ENCODE measurements around the gene ST3GAL5. TPM values are rescaled to one million over a fixed set of nuclear protein-coding genes. Genes with fewer than 3 reads are reported as not detected.

Gene ST3GAL5
- total RNA-seq, 1 experiment from 2014 or later = 2.4 TPM

DNA sequence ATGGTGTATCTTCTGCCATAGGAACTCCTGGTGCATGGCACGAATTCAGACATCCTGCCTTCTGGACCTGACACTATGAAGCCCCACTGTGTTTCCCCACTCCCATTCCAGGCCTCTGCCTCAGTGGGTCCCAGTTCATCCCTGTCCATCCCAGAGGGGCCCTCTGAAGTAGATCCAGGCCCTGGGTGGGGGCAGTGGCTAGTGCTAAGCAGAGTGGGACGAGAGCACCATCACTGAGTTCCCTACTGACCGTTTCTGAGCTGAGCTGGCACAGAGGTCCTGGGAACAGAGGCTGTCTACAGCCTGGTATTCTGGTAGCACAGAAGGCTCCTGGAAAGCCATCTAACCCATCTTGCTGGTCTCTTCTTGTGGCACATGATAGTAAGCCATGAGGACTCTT lies 81.0 kb downstream of the ST3GAL5 start:
- DNase-seq (ENCODE audit: low spot score) = no peak

DNA sequence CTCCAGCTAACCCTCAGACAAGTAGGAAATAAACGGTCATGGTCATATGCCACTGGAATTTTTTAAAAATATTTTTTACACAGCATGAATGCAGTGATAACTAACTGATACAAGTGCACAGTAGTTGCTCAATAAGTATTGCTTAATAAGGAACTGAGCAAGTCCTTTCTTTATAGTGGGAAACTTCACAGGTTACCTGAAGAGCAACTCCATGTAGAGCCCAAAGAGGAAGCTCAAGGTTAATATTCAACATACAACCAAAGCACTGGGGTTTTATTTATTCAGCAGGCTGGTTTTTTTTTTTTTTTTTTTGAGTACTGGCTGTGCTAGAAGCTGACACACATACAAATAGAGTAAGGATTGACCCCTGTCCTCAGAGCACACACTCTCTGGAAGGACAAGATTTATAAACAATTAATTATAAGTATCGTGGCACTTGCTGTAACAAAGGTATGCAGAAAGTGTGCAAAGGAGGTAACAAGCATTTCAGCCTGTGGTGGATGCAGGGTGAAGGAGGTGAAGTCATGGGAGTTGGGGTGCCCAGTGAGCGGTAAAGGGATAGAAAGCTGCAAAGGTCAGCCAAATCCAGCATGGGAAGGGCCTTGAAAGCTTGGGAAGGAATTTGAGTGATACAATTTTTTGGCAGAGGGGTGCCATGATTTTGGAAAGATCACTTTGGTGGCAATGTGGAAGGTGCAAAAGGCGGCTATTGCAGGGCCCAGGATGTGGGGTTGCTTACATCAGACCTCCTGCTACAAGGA lies 82.3 kb downstream of the ST3GAL5 start:
- no peak for DNase-seq (ENCODE audit: low spot score)

DNA sequence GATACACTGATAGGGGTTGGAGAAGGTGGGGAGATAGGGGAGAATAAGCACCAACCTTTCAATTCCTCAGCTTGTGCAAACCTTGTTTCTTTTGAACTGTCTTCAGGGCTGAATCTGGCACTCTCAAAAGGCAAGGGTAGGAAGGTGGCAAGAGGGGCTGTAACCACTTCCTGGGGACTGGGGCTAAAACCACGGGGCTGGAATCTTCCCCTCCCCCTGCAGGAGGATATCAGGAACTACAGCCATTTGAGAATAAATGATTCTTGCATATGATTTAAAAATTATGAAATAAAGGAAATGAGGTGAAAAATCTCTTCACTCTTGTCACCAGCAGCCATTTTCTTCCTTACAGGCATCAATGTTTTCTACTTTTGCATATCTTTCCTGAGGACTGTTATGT lies 84.2 kb downstream of the ST3GAL5 start:
- peak; percentile 11 for DNase-seq (ENCODE audit: low spot score)

DNA sequence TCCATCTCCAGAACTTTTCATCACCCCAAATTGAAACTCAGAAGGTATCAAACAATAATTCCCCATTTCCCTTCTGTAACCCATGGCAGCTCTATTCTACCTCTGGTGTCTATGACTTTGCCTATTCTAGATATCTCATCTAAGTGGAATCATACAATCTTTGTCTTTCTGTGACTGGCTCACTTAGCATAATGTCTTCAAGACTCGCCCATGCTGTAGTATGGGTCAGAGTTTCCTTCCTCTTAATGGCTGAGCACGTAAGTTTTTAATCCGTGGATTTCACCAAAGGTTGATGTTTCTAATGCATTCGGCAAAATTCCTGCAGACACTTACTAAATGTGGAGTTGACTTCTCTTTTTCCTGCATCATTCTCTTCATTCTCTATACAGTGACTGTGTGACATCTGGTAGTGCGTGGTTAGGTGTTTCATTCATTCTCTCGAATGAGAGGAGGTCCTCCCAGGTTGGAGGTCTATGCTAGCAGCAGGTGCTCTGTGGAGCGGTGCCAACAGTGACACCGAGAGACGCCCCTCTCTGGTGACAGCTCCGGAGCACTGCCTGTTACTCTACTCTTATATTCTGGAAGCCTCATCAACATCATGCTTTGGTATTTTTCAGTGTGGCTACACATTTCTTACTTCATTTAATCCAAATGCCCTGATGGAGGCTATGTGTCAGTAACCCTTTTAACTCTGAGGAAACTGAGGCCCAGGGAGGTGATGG lies 84.9 kb downstream of the ST3GAL5 start:
- DNase-seq (ENCODE audit: low spot score) = no peak

DNA sequence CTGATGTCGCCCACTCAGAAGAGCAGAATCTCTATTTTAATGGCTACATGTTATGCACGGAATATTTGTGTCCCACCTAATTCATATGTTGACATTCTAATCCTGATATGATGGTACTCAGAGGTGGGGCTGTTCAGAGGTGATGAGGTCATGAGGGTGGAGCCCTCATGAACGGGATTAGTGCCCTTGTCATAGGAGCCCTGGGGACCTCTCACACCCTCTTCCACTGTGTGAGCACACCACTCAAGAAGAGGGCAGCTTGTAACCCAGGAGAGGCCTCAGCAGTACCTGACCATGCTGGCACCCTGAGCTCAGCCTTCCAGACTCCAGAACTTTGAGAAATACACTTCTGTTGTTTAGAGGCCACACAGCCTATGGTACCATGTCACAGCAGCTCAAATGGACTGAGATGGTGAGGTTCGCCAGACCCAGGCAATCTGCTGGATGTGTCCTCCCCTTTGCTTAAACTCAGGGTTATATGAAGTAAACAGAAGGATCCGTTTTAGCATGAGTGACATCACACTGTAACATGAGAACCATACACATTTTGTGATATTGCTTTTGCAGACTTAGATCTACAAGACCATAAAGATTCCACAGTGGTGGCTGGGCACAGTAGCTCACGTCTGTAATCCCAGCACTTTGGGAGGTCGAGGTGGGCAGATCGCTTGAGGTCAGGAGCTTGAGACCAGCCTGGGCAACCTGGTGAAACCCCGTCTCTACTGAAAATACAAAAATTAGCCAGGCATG lies 86.3 kb downstream of the ST3GAL5 start:
- DNase-seq (ENCODE audit: low spot score) = no peak

DNA sequence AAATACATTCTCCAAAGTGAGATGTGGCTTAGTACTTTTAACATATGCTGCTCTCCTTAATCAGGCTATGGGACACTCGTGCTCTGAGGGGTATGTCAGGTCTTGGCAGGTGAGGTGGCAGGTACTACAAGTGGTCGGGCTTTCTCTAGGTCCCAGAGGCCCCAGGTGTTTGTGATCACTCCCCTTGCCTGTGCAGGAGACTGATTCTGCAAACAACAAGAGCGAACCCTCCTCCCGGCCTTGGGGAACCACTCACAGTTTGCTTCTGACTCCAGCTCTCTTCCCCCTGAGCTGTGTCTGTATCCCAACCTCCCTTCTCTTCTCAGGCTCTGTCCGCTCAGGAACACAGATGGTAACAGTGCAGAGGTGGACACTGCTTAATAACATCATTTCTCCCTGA lies 86.9 kb downstream of the ST3GAL5 start:
- no peak for DNase-seq (ENCODE audit: low spot score)

DNA sequence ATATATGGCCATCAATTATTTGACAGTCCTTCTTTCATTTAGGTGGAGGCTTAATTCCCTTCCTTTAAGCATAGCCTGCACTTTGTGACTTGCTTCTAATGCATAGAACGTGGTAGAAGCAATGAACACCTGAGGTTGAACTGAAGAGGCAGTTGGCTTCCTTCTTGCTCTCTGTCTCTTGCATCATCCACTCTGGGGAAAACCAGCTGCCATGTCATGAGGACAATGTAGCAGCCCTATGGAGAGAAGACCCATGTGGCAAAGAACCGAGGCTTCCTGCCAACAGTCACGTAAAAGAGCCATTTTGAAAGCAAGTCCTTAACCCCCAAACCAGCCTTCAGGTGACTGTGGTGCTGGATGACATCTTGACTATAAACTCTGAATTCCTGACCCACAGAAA lies 88.2 kb downstream of the ST3GAL5 start:
- no peak for DNase-seq (ENCODE audit: low spot score)

DNA sequence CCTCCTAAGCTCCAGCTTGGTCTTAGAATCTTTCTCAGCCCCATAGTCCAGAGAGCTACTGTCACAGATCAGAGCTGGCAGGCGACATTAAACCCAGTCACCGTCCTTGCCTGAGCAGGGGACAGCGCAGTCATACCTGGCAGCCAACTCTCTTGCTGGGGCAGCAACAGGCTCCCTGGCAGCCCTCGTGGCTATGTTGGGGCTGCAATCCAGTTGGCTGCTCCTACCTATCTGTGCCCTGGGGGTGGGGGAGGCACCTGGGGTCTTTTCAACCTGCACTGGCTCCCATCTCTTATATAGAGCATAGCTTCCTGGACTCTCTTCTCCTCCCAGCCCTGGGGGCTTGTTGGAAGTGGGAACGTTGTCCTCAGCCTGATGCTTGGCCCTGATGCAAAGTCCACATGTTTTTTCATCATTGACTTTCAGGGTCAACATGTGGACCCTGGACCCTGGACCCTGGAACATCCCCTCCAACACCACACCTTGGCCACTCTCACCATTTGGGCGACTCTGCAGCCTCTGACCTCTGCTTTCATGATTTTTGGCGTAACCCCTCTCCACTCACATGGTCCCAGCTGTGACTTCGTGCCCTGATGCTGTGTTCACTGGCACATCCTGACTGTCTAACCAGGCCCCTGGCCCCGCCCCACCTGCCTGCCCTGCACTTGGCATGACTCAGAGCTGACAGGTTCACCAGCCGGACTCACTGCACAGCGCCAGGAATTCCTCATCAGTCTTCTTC lies 89.4 kb downstream of the ST3GAL5 start:
- peak; percentile 23 for DNase-seq (ENCODE audit: low spot score)

DNA sequence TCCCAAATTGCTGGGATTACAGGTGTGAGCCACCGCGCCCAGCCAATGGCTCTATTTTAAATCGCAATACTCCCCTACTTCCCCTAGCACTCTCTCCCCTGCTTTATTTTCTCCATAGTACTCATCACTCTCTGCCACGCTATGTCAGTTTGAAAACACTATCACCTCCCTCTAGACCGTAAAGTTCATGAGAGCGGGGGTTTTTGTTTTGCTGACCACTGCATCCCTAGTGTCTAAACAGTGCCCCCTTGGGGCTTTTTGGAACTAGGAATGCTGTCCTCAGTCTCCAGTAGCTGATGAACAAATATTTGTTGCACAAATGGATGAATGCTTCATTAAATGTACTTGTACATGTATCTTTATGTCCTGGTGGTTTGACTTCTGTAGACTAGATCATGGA lies 90.9 kb downstream of the ST3GAL5 start:
- peak; percentile 21 for DNase-seq (ENCODE audit: low spot score)

DNA sequence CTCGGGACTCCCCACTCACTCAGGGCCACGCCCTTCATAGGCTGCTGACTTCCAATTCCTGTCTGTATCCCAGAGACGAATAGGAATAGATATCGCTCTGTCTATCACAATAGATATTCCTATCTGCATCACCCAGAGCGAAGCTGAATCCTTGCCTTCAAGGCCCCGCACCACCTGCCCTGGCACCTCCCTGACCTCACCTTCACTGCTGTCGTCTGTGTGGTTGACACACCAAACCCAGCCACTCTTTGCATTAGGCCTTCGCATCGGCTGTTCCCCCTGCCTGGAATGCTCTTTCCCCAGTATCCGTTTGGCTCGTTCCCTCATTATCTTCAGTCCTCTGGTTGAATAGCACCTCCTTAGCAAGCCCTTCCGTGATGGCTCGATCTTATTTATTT lies 91.5 kb downstream of the ST3GAL5 start:
- DNase-seq (ENCODE audit: low spot score) = no peak

DNA sequence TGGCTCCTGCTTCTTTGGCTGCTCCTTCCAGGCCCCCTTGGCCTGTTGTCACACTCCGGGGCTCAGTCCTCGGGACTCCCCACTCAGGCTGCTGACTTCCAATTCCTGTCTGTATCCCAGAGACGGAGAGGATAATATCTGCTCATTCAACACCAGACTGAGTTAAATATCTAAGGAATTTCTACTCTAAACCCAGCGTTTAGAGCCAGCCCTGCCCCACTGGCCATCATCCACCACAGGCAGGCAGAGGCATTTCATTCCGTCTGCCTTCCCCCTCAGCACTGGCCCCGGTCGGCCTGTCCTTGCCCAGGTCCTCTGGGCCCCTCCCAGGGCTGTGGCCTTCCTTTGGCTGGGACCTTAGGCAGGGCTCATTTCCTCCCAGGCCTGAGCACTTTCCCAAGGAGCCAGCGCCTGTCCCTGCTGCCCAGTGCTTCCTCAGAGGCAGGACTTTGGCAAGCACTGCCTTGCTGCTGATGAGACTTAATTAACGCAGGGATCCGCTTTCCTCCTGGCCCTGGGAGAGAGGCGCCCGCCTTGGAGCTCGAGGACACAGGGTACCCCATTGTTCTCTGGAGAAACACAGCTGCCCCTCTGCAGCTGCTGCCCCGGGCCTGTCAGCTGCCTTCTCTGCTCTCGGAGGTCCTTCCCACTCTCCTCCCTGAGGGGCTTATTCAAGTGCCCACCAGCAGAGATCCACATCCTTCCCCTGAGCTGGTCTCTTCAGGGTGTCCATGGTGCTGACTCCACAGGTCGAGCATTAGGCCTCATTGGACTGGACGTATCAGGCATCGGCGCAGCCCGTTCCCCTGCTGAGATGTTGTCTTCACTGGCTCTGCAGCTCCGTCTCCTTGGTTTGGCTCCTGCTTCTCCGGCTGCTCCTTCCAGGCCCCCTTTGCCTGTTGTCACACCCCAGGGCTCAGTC lies 92.2 kb downstream of the ST3GAL5 start:
- DNase-seq (ENCODE audit: low spot score) = no peak

DNA sequence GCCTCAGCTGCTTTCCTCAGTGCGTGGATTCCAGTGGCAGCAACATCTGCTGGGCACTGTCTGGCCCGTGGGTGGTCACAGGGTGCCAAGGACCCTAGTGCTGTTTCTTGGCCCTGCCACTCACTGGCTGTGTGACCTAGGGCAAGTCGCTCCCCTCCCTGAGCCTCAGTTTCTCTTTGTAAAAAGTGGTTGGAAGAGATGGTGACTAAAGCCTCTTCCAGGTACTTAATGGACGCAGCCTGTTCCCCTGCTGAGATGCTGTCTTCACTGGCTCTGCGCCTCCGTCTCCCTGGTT lies 92.8 kb downstream of the ST3GAL5 start:
- no peak for DNase-seq (ENCODE audit: low spot score)

DNA sequence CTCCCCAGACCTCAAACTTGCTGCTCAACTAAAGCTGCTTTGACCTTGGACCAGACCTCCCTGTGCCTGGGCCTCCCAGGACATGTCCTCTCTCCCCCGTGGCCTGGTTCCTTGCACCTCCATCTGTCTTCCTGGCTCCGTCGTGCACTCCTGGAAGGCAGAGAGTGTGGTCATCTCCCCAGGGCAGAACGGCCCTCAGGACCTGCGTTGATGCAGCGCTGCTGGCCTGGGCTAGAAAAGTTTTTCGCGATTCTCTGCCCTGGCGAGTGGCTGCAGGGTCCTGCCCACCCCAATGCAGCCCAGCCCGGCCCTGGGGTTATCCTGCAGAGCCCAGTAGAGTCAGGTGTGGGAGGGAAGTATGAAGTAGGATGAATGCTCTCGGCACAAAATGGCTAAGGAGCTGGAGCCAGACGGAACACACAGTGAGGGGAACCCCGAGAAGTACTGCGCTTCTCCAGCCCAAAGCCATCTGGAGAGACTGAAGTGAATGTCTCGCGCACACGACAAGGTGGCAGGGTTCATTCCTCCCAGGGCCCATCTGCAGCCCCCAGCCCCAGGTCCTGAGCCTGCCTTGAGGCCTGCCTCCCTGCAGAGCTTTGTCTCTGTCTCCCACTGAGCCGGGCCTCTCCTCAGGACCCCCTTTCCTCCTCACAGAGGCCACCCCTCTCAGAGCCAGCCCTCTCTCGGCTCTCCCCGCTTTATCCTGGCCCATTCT lies 93.3 kb downstream of the ST3GAL5 start:
- no peak for DNase-seq (ENCODE audit: low spot score)

DNA sequence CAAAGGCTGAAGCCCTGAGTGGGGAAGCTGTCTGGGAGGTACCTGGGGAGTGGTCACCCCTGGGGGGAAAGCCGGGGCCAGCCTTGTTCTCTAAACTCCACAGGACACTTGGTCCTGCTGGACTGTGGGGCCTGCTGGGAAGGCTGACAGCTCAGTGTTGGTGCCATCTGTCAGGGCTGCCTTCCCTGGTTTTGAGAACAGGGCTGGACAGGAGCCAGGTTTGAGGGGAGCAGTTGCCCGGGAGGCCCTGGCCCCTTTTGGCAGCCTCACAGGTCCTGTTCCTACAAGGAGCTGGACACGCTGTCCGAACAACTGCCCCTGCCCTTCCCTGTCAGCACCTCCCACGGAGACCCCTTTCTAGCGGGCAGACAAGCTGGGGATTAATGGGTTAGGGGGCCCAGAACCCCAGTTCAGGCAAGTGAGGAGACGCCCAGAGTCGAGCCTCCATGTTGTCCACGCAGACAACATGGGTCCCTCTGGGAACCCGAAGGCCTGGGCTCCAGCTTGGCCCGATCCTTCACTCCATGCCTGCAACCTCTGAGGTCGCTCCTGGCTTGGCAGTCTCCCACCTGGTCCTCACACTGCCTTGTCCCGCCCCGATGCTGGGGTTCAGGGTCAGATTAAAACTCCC lies 94.2 kb downstream of the ST3GAL5 start:
- DNase-seq (ENCODE audit: low spot score) = no peak

DNA sequence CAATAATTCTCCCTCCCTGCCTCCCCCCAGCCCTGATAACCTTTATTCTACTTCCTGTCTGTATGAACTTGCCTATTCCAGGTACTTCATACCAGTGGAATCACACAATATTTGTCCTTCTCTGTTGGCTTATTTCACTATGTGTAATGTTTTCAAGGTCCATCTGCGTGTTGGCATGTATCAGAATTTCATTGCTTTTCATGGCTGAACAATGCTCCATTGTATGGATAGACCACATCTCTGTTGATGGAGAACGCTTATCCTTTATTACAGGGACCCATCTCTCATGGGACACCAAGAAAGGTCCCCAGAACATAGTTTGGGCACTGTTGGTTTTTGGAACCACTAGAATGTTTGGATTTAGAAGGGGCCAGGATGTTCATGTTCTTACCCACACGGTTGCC lies 94.8 kb downstream of the ST3GAL5 start:
- DNase-seq (ENCODE audit: low spot score) = no peak

DNA sequence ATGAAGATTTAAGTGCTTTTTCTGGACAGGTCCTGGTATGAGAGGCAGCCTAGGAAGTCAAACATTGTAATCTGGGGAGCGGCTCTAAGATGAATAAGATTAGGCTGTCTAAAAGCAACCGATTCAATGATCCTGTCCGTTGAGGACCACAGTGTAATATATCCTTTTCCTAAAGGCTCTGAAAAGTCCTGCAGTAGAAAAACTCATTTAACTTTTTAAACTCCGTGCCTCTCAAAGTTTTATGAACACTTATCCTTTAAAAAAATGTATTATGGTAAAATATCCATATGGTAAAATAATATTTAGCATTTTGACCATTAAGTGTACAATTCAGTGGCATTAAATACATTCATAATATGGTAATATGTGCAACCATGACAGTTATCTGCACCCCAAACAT lies 95.2 kb downstream of the ST3GAL5 start:
- no peak for DNase-seq (ENCODE audit: low spot score)

DNA sequence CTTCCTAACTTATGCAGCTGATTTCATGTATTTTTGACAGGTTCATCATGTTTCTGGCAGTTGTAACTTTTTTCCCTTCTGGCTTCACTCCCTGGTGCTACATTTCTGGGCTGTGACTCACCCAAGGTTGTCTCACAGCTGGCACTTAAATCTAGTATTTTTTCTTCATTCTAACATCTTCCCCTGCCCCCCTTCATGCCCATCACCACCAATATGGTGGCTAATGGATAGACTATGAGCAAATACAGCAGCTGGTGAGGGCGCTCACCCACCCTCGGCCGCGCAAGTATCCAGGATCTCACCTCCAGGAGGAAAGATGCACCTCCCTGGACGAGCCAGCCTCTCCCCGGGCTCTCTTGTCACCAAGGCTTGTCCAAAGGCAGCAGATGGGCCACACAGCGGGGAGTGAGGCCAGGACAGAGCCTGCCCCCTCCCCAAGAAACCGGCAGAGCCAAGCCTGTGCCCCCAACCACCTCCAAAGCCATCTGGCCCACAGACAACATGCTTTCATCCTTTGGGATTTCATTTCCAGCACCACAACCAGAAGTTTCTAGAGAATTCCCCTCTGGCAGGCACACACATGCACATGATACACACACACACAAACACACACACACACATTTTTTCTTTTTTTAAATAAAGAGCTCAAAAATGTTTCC lies 95.9 kb downstream of the ST3GAL5 start:
- DNase-seq (ENCODE audit: low spot score) = no peak

DNA sequence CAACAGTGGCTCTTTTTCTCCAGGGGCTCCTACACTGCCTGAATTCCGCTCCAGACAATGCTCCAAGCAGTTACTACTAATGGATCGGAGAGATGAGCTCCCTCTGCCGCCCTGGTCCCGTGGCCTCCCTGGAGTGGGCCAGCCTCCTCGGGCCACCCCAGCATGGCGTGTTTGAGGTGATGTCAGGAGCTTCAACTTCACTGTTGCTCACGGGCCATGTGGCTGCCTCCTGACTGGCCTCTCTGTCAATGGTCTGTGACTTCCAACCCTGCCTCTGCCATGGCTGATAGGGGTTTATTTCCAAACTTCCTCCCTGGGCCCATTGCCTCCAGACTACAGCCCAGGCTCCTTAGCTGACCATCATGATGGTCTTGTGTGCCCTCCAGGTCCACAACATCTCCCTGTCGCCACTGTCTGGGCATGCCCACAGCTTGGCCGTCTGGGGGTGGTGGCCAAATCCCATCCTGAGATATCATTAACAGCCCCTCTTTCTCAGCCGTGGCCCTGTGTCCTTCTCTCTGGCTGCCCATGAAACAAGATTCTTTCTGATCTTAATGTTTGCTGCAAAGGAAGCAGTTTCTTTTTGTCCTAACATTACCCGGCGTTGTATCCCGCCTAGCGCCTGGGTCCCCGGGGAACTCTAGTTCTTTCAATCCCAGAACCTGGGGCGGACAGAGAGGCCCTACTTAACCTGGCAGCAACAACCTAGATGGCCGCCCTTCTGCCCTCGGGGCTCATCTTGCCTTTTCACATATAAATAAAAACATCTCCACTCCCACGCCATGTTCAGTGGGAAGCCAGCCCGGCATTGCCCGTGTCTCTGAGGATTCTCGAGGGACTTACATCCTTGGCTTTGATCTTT lies 96.9 kb downstream of the ST3GAL5 start:
- DNase-seq (ENCODE audit: low spot score) = no peak
